Astrocyte (in vitro differentiated cells and primary cell): Measurements from ENCODE around the gene GLRX. TPM values are rescaled to one million over a fixed set of nuclear protein-coding genes. Genes with fewer than 3 reads are reported as not detected.

ENCODE experiments used
- DNase-seq: peaks from one replicate; pipeline ENCODE4 v3.0.0-alpha.2; 2010; ENCODE audit warnings: low read depth
- FAIRE-seq: peaks from 2 replicates; lab custom pipeline; 2011; peaks lifted over from hg19 to GRCh38; lab: Jason Lieb, UNC
- H2AFZ ChIP-seq: 2 replicates; pipeline ENCODE4 v1.6.0; 2012; ENCODE audit warnings: low read depth, low read length, inconsistent platforms
- H3K27ac ChIP-seq: 2 replicates; pipeline ENCODE4 v1.5.1; 2011; ENCODE audit warnings: low read depth, low read length, inconsistent platforms
- H3K27me3 ChIP-seq: 2 replicates; pipeline ENCODE4 v1.6.0; 2011; ENCODE audit warnings: low read length, inconsistent platforms; ENCODE audit not compliant: insufficient read depth
- H3K36me3 ChIP-seq: 2 replicates; pipeline ENCODE4 v1.5.1; 2011; ENCODE audit warnings: low read length, inconsistent platforms; ENCODE audit not compliant: insufficient read depth
- H3K4me1 ChIP-seq: 2 replicates; pipeline ENCODE4 v1.5.1; 2011; ENCODE audit warnings: low read length, inconsistent platforms; ENCODE audit not compliant: insufficient read depth
- H3K4me2 ChIP-seq: 2 replicates; pipeline ENCODE4 v1.6.0; 2012; ENCODE audit warnings: low read length, inconsistent platforms
- H3K4me3 ChIP-seq: 2 replicates; pipeline ENCODE4 v1.5.1; 2011; ENCODE audit warnings: low read depth, mild to moderate bottlenecking, low read length, inconsistent platforms; ENCODE audit not compliant: insufficient read depth
- H3K79me2 ChIP-seq: 2 replicates; pipeline ENCODE4 v1.6.0; 2012; ENCODE audit warnings: mild to moderate bottlenecking, low read length, inconsistent platforms; ENCODE audit not compliant: insufficient read depth
- H3K9ac ChIP-seq: 2 replicates; pipeline ENCODE4 v1.6.0; 2012; ENCODE audit warnings: mild to moderate bottlenecking, low read length, inconsistent platforms
- H3K9me3 ChIP-seq: 2 replicates; pipeline ENCODE4 v1.5.1; 2012; ENCODE audit warnings: low read depth, mild to moderate bottlenecking, low read length, inconsistent platforms; ENCODE audit not compliant: insufficient read depth
- H4K20me1 ChIP-seq: 2 replicates; pipeline ENCODE4 v1.6.0; 2012; ENCODE audit warnings: low read length, inconsistent platforms; ENCODE audit not compliant: insufficient read depth
- H3K27ac Mint-ChIP-seq: one replicate; pipeline ENCODE4 v1.8.0; 2021; ENCODE audit warnings: mild to moderate bottlenecking, mixed read lengths; ENCODE audit not compliant: unreplicated experiment
- H3K27me3 Mint-ChIP-seq: one replicate; pipeline ENCODE4 v1.8.0; 2021; ENCODE audit warnings: low read depth, mixed read lengths; ENCODE audit not compliant: unreplicated experiment
- H3K36me3 Mint-ChIP-seq: one replicate; pipeline ENCODE4 v1.8.0; 2021; ENCODE audit warnings: low read depth, mixed read lengths; ENCODE audit not compliant: unreplicated experiment
- H3K4me1 Mint-ChIP-seq: one replicate; pipeline ENCODE4 v1.8.0; 2021; ENCODE audit warnings: low read depth, mixed read lengths; ENCODE audit not compliant: unreplicated experiment
- H3K4me3 Mint-ChIP-seq: one replicate; pipeline ENCODE4 v1.8.0; 2021; ENCODE audit warnings: mild to moderate bottlenecking, moderate library complexity, mixed read lengths; ENCODE audit not compliant: unreplicated experiment
- H3K9me3 Mint-ChIP-seq: one replicate; pipeline ENCODE4 v1.8.0; 2021; ENCODE audit warnings: mild to moderate bottlenecking, mixed read lengths; ENCODE audit not compliant: unreplicated experiment
- EZH2 ChIP-seq: IDR thresholded peaks from 2 replicates; pipeline ENCODE4 v1.6.1; 2012; ENCODE audit warnings: mild to moderate bottlenecking, low read length, inconsistent platforms; ENCODE audit not compliant: insufficient read depth
- total RNA-seq: library from RNA; stranded (reverse); gene quantifications from 2 replicates; pipeline ENCODE4 v1.2.1, GENCODE V29; 2021
- TF ChIP-seq, protein P1 (sequence below): IDR thresholded peaks from 2 replicates; pipeline ENCODE4 v1.5.1; 2011; ENCODE audit warnings: low read depth, mild to moderate bottlenecking, inconsistent platforms, low read length, moderate library complexity; ENCODE audit not compliant: insufficient read depth

The GLRX gene
- total RNA-seq, 1 donor from 2014 or later: 38.4 TPM

DNA sequence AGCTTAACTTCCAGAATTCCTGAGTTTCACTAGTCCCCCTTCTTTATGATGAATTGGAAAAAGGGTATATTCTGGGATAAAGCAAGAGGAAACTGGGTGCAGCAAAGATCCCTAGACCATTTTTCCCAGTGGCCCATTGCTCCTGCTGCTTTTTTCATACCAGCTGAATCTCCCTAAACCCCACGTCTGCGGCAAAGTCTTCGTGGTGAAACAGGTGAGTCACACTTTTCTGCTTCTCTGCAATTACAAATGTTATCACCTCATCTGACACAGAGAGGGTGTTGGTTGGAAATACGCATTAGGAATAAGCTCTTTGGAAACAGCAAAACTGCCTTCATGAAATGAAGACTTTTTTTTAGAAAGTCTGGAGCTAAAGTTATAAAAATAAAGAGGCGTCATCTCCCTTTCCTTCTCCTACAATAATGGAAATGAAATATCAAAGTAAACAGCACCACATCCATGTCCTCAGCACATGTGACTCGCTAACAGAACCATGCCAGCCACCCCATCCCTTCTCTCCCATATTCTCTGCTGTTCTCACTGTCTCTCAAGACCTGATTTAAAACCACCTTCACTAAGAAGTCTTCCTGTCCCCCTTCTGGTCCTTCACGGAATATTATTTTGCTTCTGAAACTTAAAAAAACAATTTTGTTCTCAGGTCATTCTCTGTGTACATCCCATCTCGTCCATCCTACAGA, 39.5 kb upstream of the GLRX start:
- H2AFZ ChIP-seq: no peak overlapping the region
- no peak for FAIRE-seq
- H3K27ac ChIP-seq: peak overlapping the region; percentile 97

DNA sequence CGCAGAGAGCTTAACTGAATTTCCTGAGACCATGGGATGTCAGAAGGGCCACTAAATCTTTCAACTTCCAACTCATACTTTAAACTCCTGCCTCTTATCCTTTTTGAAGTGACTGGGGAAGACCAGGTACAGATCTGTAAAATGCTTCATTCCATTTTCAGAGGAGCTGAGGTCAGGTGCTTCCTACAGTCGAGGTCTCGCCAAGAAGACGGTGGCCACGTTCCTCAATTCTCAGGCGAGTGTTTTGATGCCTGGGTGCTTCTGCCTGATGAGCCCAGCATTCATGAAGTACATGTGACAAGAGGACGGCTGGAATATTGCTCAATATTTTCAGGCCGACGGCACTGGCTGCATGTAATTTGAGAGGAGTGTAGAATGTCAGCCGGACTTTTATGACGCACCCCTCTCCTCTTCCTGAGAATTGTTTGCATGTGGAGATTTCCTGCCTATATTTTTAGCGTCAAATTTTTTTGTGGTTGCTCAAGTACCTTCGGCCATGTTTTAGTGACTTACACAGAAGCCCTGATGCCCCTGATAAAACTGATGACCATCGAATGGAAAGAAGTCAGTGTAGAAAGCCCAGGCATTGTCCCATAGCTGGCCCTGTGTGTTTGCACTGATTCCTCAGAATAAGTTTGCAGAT, 38.8 kb upstream of the GLRX start:
- Histone ChIP-seq H3K9me3 (no peaks in the 10 kb centered on the region), H3K9ac (peak overlapping the region; percentile 91), H4K20me1 (no peaks in the 10 kb centered on the region), H2AFZ (no peak overlapping the region), H3K4me2 (peak overlapping the region; percentile 90), H3K36me3 (no peaks in the 10 kb centered on the region), H3K27ac (peak overlapping the region; percentile 97), H3K4me1 (peaks cover 59% of the 10 kb centered on the region), H3K27me3 (no peaks in the 10 kb centered on the region), H3K4me3 (peak overlapping the region; percentile 5), H3K79me2 (no peaks in the 10 kb centered on the region)
- TF ChIP-seq EZH2: no peak
- TF ChIP-seq, protein P1, sequence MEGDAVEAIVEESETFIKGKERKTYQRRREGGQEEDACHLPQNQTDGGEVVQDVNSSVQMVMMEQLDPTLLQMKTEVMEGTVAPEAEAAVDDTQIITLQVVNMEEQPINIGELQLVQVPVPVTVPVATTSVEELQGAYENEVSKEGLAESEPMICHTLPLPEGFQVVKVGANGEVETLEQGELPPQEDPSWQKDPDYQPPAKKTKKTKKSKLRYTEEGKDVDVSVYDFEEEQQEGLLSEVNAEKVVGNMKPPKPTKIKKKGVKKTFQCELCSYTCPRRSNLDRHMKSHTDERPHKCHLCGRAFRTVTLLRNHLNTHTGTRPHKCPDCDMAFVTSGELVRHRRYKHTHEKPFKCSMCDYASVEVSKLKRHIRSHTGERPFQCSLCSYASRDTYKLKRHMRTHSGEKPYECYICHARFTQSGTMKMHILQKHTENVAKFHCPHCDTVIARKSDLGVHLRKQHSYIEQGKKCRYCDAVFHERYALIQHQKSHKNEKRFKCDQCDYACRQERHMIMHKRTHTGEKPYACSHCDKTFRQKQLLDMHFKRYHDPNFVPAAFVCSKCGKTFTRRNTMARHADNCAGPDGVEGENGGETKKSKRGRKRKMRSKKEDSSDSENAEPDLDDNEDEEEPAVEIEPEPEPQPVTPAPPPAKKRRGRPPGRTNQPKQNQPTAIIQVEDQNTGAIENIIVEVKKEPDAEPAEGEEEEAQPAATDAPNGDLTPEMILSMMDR: no peak
- FAIRE-seq: peak; percentile 20
- Mint-ChIP-seq H3K9me3 (no peaks in the 10 kb centered on the region), H3K27ac (peak overlapping the region; percentile 62), H3K27me3 (no peaks in the 10 kb centered on the region), H3K4me1 (peaks cover 56% of the 10 kb centered on the region), H3K4me3 (peak overlapping the region; percentile 32), H3K36me3 (no peaks in the 10 kb centered on the region)
- DNase-seq: peak; percentile 97

More for the DNA sequence above, 39.5 kb upstream of the GLRX start:
- DNase-seq: peak; percentile 91
- H3K4me2 ChIP-seq: peak overlapping the region; percentile 90
- H3K27me3 ChIP-seq: no peaks in the 10 kb centered on the region
- peak overlapping the region; percentile 69 for H3K27ac Mint-ChIP-seq
- H3K36me3 Mint-ChIP-seq: no peaks in the 10 kb centered on the region
- peaks cover 54% of the 10 kb centered on the region for H3K4me1 Mint-ChIP-seq
- no peaks in the 10 kb centered on the region for H4K20me1 ChIP-seq
- no peaks in the 10 kb centered on the region for H3K9me3 Mint-ChIP-seq
- no peaks in the 10 kb centered on the region for H3K27me3 Mint-ChIP-seq
- no peak for TF ChIP-seq EZH2
- TF ChIP-seq, protein P1: peak; percentile 22
- peak overlapping the region; percentile 91 for H3K9ac ChIP-seq
- H3K4me3 ChIP-seq: peak overlapping the region; percentile 5
- H3K9me3 ChIP-seq: no peaks in the 10 kb centered on the region
- H3K79me2 ChIP-seq: no peaks in the 10 kb centered on the region
- H3K36me3 ChIP-seq: no peaks in the 10 kb centered on the region
- peaks cover 59% of the 10 kb centered on the region for H3K4me1 ChIP-seq
- no peak overlapping the region for H3K4me3 Mint-ChIP-seq

DNA sequence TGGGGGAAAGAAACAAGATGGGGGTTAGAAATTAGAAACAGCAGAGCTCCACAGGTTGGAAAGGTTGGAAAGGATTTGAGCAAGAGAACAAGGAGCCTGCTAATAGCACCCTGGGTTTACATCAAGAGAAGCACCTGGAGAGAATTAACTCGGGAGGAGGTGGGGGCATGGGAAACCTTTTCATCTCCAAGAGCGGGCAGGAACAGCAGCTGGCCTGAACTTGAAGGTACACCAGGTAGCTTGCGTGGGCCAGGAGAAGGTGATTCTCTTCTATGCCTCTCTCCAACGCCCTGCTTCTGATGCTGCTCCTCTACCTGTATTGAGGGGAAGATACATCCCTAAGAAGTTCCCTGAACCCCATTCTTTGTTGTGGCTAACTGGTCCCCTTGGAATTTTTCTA, 37.1 kb upstream of the GLRX start:
- H3K27me3 ChIP-seq: no peaks in the 10 kb centered on the region
- Mint-ChIP-seq H3K9me3 (no peaks in the 10 kb centered on the region), H3K36me3 (no peaks in the 10 kb centered on the region), H3K27me3 (no peaks in the 10 kb centered on the region), H3K4me1 (peaks cover 51% of the 10 kb centered on the region), H3K4me3 (peak overlapping the region; percentile 31), H3K27ac (peak overlapping the region; percentile 97)
- H3K27ac ChIP-seq: peak overlapping the region; percentile 97
- no peaks in the 10 kb centered on the region for H3K36me3 ChIP-seq
- H2AFZ ChIP-seq: no peak overlapping the region
- DNase-seq (no peak), FAIRE-seq (no peak)
- H3K9ac ChIP-seq: peak overlapping the region; percentile 91
- TF ChIP-seq EZH2: no peak
- TF ChIP-seq, protein P1: no peak
- H3K4me1 ChIP-seq: peaks cover 56% of the 10 kb centered on the region
- H3K4me2 ChIP-seq: peak overlapping the region; percentile 90
- no peaks in the 10 kb centered on the region for H3K79me2 ChIP-seq
- no peaks in the 10 kb centered on the region for H4K20me1 ChIP-seq
- peak overlapping the region; percentile 41 for H3K4me3 ChIP-seq
- H3K9me3 ChIP-seq: no peaks in the 10 kb centered on the region
